ENCODE data around the gene KIAA0513.
"Not testable (repeated sequence)": the region's sequence is repeated elsewhere in the genome, so short reads cannot be mapped to it uniquely, and the experiment has no call there.

The KIAA0513 gene

GRCh38 chr16:85051067-85051581, 23.5 kb downstream of the KIAA0513 start:
- no peak for DNase-seq (ENCODE audit: low spot score)

- no peak for DNase-seq (ENCODE audit: low spot score)
These were observed 24.1 kb downstream of the KIAA0513 start for GRCh38 chr16:85051683-85052082.

DNA sequence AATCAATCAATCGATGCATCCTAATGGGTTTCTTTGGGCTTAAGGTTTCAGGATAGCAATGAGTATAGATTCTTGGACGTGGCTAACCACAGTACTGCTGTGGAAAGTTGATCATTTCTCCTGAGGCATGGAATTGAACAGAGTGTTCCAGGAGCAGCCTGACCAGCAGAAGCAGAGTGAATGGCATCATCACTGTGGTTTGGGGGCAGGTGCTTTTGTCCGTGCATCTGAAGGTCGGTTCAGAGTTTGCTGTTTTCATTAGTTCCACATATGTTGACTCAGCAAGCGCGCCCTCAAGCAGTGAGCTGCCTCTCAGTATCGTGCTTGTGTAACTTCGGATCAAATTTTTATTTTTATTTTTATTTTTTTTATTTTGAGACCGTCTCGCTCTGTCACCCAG, 24.9 kb downstream of the KIAA0513 start:
- DNase-seq (ENCODE audit: low spot score), result no peak

GRCh38 chr16:85054321-85054720, 26.7 kb downstream of the KIAA0513 start:
- not testable (repeated sequence) for DNase-seq (ENCODE audit: low spot score)

DNA sequence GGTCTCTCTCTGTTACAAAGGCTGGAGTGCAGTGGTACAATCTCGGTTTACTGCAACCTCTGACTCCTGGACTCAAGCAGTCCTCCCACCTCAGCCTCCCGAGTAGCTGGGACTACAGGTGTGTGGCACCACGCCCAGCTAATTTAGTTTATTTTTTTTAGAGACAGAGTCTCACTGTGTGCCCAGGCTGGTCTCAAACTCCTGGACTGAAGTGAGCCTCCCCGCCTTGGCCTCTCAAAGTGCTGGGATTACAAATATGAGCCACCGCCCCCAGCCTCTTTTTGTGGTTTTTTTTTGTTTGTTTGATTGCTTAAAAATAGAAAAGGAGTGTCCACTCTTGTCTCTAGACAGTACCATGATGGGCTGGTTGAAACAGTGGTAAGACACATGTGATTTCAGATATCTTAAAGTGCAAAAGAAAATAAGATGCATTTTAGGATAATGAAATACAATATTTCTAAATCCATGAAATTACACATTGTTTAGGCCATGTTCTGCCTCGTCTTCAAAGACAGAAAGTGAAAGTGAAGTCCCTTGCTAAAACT, 27.4 kb downstream of the KIAA0513 start:
- no peak for DNase-seq (ENCODE audit: low spot score)

DNA sequence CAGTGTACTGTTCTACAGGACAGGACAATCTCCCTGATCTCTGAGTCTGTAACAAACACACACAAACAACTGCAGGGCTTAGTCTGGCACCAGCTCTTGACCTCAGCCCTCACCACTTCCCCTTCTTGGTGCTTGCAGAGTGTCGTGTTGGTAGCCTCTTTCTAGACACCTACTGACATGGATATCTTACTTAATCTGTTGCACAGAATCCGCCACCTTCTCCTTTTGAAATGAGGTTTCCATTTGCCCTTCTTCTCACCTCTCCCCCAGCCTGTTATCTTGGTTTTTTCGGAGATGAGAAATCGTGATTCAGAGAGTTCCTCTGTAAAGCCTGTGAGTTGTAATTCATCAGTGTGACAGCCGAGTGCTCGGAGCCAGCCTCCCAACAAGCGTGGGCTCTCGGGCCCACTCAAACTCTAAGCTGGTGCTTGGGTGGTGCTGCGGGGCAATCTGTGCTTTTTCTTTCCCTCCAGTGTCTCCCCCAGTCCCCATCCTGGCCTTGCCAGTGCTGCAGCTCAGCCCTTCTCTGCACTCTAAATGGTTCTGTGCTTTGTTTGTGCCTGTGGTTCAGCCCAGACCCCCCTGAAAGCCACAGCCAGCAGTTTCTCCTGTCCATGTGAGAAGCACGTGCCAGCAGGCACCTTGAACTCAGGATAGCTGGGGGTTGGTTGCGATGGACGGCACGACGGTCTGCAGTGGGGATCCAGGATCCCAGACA, 28.1 kb downstream of the KIAA0513 start:
- peak; percentile 88 for DNase-seq (ENCODE audit: low spot score)

DNA sequence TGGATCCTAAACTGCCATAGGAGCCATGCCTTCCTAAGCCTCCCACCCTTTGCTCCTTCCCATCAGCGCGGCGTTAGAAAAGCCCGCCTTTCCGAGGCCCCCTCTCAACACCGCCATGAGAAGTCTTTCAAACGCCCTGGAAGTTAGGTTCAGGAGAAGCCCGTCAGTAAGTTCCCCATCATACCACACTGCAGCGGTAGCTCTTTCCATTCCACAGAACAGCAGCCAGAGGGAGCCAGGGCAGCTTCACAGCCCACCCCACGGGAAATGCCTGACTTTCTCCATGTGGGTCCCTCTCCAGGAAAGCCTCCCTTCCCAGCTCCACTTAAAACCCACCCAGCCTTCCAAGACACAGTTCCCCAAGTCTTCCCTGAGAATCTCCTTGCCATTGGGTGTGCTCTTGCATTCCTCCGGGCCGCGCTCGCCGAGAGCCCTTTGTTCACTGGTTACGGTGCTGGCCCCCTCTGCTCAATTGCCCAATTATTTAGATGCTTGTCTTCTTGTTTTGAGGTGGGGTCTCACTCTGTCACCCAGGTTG, 28.7 kb downstream of the KIAA0513 start:
- DNase-seq (ENCODE audit: low spot score), result no peak

GRCh38 chr16:85057212-85057889, 29.8 kb downstream of the KIAA0513 start:
- DNase-seq (ENCODE audit: low spot score), result no peak

GRCh38 chr16:85057948-85058347, 30.4 kb downstream of the KIAA0513 start:
- DNase-seq (ENCODE audit: low spot score), result no peak

DNA sequence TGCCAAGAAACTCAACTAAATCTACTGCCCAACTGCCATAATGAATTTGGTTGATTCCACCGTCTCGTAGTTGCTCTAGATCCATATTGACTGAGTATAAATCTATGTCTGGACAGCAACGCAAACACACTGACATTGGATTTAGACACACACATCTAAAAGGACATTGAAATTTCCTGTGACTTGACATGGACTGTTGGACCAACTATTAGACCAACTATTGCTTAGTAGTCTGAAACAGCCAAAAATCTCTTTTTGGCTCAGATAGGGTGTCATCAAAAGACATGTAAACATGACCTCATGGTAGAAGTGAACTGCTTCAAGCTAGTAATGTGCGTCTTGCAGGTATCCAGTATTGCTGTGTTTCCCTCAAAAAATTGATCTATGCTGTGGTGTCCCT, 31.3 kb downstream of the KIAA0513 start:
- DNase-seq (ENCODE audit: low spot score), result no peak

GRCh38 chr16:85061566-85061965, 34.0 kb downstream of the KIAA0513 start:
- no peak for DNase-seq (ENCODE audit: low spot score)

DNA sequence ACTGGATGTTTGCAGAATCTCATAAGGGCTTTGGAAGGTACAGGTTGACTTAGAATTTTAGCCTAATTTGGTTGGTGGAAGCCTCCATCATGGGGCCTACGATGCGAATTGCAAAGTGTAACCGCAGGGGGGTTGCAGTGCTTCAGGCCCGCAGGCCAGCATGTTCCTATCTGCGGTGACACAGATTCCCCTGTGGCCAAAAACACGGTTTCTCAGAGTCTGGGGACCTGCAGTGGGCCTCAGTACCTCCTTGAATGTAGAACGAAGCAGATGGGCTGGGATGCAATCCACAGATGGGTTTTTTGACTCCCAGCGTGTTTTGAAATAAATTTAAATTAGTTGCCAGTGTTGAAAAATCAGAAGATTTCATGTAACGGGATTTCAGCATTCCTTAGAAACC, 34.7 kb downstream of the KIAA0513 start:
- no peak for DNase-seq (ENCODE audit: low spot score)

DNA sequence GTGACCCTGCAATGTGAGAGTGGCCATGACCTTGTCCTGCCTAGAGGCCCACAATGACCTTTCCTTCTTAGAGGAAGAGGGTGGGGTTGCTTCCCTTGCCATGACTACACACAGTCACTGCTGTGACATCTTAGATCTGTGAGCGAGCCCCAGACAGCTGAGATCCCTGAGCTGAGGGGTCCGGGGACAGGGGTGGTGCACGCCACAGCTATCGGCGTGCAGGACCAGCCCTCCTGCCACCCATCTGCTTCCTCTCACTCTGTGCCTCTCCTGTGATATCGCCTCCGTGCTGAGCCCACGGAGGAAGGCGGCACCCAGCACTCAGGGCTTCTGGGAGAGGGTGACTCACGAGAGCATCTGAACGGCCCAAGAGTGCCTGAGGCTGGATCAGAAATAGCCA, 35.2 kb downstream of the KIAA0513 start:
- DNase-seq (ENCODE audit: low spot score), result no peak

DNA sequence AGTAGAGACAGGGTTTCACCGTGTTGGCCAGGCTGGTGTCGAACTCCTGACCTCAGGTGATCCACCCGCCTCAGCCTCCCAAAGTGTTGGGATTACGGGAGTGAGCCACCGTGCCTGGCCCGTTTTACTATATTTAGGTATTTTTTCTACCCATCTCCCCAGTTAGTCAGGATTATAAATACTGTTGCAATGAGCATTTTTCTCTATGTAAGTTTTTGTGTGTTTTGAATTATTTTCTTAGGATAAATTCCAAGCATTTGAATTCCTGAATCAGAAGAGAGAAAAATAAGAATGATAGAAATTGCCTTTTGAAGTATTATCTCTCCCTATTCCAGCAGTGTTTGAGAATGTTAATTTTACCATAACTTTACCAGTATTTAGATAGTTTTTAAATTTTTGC, 36.6 kb downstream of the KIAA0513 start:
- DNase-seq (ENCODE audit: low spot score), result no peak

DNA sequence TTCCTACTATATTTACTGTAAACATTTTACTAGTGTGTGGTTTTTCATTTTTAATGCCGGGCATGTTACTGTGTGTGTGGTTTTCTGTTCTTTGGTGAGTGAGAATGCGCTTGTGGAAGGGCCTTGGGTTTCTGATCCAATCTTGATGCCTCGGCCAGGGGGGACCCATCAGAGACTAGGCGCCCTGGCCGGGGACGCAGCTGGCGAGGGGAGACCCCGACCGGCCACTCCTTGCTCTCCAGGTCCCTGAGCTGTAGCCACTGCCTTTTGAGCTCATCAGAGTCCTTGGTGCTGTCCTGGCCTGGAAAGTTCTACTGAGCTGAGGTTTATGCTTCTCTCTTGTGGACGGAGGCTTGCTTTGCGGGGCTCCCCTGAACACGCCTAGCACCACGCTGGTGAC, 37.5 kb downstream of the KIAA0513 start:
- DNase-seq (ENCODE audit: low spot score), result no peak

GRCh38 chr16:85066346-85066885, 38.8 kb downstream of the KIAA0513 start:
- no peak for DNase-seq (ENCODE audit: low spot score)

DNA sequence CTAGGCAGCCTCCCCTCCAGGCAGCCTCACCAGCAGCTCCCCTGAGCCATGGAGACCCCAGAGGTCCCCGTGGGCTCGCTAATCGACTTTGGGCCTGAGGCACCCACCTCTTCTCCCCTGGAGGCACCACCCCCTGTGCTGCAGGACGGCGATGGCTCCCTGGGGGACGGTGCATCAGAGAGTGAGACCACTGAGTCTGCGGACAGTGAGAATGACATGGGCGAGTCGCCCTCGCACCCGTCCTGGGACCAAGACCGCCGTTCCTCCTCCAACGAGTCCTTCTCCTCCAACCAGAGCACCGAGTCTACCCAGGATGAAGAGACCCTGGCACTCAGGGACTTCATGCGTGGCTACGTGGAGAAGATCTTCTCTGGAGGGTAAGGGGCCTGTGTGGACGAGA, 39.4 kb downstream of the KIAA0513 start:
- no peak for DNase-seq (ENCODE audit: low spot score)

- DNase-seq (ENCODE audit: low spot score), result no peak
These were observed 39.8 kb downstream of the KIAA0513 start for GRCh38 chr16:85067426-85067825.

DNA sequence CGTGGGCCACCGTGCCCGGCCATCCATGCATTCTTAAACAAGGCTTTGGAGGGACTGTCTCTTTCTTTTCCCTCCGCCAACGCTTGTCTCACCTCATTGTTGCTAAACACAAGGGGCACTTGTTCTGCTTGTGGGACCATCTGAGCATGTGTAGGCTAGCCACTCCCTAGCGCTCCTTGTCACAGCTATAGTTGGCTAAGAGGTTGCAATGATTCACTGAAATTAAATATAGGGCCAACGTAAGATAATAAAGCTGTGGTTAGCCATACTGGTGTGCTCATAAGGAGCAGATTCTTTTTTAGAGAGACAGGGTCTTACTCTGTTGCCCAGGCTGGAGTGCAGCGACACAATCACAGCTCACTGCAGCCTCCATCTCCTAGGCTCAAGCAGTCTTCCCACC, 41.2 kb downstream of the KIAA0513 start:
- no peak for DNase-seq (ENCODE audit: low spot score)

GRCh38 chr16:85069171-85069570, 41.6 kb downstream of the KIAA0513 start:
- DNase-seq (ENCODE audit: low spot score), result no peak

DNA sequence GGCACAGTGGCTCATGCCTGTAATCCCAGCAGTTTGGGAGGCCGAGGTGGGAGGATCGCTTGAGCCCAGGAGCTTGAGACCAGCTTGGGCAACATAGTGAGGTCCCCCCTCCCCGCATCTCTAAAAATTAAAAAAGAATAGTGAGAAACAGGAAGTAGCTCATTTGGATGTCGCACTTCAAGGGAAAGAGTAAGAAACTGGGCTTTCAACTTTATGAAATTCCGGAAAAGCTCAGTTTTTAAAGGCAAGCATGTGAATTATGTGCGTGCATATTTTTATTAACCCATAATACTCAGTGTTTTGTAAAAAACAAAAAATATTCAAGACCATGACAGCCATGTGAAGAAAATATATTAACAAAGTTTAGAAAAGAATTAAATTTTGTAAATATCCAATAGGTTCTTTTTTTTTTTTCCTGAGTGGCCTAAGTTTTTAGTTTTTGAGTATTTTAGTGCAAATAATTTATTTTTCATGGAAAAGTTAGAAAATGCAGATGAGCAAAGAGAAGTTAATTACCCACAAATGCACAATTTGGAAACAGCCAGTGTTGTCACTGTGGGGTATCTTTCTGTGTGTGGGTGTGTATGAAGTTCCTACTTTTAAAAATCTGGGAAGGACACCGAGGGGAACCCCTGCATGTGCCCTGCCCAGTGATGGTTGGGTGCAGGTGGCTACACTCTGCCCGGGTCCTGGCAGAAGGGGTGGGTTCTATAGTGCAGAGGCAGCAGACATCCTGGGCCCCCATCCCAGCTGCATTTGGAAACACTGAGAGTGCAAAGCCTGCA, 44.7 kb downstream of the KIAA0513 start:
- no peak for DNase-seq (ENCODE audit: low spot score)

GRCh38 chr16:85072947-85073346, 45.4 kb downstream of the KIAA0513 start:
- DNase-seq (ENCODE audit: low spot score), result no peak

All from CD4-positive, alpha-beta T cell treated with Interleukin-15 for 4 hours (primary cell).